OCI-LY1 (cell line): ENCODE measurements around the gene SLC2A13.

Experiments
- CTCF ChIP-seq: fragments of 200-600 bp; sonication (generic), shearing (Covaris generic); IDR thresholded peaks from 2 replicates; pipeline ENCODE4 v1.5.1; 2017; ENCODE audit warnings: mild to moderate bottlenecking, antibody characterized with exemption, low read length, moderate library complexity, mixed read lengths
- EZH2 ChIP-seq: fragments of 200-600 bp; sonication (generic), shearing (Covaris generic); IDR thresholded peaks from 2 replicates; pipeline ENCODE4 v1.8.0; 2017; ENCODE audit warnings: borderline replicate concordance, mixed run types, mild to moderate bottlenecking, antibody characterized with exemption, low read length, moderate library complexity, mixed read lengths

- TF ChIP-seq CTCF (no peak), EZH2 (no peak)
These were observed 72.6 kb downstream of the SLC2A13 start for GRCh38 chr12:40033242-40033630.
